Measurements from ENCODE around the gene EMILIN2.

EMILIN2 gene

DNA sequence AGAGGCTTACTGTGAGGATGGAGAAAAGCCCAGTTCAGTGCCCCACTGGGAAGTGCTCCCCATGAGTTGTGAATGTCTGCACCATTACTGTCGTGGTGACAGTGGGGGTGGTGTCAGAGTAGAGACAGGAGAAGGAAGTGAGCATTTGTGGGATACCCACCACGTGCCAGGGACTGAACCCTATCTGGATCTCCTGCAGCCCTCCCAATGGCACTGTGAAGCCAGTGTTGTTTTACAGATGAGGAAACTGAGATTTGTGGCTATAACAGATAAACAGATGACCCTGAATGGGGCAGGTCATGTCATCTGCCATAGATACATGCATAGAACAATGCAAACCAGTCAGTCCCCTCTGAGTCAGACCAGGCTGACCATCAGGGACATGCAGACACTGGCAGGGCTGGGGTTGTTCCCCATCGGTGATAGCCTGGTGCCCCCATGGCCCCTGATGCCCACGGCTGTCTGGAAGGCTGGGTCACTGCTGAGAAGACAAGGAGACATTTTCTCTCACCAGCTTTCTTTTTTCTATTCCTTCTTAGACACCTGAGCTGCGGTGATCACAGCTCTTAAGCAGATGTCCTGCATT is 60.8 kb downstream of the EMILIN2 start:
- H3K4me2 ChIP-seq (ENCODE audit: low read depth, low read length, poor library complexity, severe bottlenecking) = peak overlapping the region; percentile 92
- H3F3A ChIP-seq (ENCODE audit: low read depth) = no peaks in the 10 kb centered on the region
- H3K79me2 ChIP-seq (ENCODE audit: insufficient read depth, low read length) = no peaks in the 10 kb centered on the region; the same call in 1 of the 2 replicates
- no peaks in the 10 kb centered on the region for H3K27me3 ChIP-seq (ENCODE audit: insufficient read depth, low read length, poor library complexity, severe bottlenecking)
- H3K9ac ChIP-seq (ENCODE audit: low read depth, low read length, poor library complexity, severe bottlenecking) = peak overlapping the region; percentile 82
- H3K4me1 ChIP-seq (ENCODE audit: insufficient read depth, low read length, poor library complexity, severe bottlenecking) = peaks cover 6% of the 10 kb centered on the region
- H4K20me1 ChIP-seq (ENCODE audit: insufficient read depth, low read length, poor library complexity, severe bottlenecking) = no peaks in the 10 kb centered on the region
- H3K9me3 ChIP-seq (ENCODE audit: insufficient read depth, low read depth, low read length) = no peaks in the 10 kb centered on the region
- TF ChIP-seq, protein P1, sequence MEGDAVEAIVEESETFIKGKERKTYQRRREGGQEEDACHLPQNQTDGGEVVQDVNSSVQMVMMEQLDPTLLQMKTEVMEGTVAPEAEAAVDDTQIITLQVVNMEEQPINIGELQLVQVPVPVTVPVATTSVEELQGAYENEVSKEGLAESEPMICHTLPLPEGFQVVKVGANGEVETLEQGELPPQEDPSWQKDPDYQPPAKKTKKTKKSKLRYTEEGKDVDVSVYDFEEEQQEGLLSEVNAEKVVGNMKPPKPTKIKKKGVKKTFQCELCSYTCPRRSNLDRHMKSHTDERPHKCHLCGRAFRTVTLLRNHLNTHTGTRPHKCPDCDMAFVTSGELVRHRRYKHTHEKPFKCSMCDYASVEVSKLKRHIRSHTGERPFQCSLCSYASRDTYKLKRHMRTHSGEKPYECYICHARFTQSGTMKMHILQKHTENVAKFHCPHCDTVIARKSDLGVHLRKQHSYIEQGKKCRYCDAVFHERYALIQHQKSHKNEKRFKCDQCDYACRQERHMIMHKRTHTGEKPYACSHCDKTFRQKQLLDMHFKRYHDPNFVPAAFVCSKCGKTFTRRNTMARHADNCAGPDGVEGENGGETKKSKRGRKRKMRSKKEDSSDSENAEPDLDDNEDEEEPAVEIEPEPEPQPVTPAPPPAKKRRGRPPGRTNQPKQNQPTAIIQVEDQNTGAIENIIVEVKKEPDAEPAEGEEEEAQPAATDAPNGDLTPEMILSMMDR (conservative IDR thresholded peaks at IDR 0.05; ENCODE audit: low read length) = no peak
- TF ChIP-seq EZH2phosphoT487 (IDR thresholded peaks at IDR 0.05; ENCODE audit: borderline replicate concordance) = no peak
- no peaks in the 10 kb centered on the region for H3K9me2 ChIP-seq (replicated peaks; ENCODE audit: low read depth, low read length)
- peak overlapping the region; percentile 81 for H3K4me3 ChIP-seq (ENCODE audit: low read length, poor library complexity, severe bottlenecking)
- H2AFZ ChIP-seq (ENCODE audit: low read length) = 0 out of 2 replicates have a peak overlapping the region, but pooled peaks have one; percentile 74
- peaks cover 3% of the 10 kb centered on the region; the same call in 1 of the 2 replicates for H3K36me3 ChIP-seq (ENCODE audit: insufficient read depth, low read length)

DNA sequence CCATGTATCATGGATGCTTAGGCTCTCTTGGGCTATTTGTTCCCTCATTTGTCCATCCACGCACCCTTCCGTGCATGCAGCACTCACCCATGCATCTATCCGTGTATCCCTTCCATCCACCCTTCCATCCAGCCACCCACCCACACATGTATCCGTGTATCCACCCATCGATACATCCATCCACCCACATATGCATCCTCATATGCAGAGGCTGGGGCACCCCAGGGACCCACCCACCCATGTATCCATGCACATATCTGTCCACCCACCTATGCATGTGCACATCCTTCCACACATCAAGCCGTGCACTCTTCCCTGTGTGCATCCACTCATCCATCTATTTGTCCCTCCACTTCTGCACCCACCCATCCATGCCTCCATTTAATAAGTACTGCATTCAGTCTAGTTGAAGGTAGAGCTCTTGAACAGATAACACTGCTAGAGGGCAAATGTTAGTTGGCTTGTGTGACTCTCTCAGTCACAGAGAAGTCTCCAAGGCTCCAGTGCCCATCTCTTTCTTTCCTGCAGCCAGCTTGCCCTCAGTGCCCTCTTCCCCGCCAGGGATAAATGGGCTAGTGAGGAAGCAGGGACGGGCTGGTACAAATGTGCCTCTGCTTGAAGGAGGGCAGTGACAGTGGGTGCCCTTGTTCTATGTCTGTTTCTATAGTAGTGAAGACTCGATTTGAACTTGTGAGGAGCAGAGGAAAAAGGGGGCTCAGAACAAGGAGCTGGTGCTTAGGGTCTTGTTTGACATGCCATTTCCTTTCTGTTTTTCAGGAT is 61.5 kb downstream of the EMILIN2 start:
- no peak overlapping the region for H3K4me3 ChIP-seq (ENCODE audit: low read length, poor library complexity, severe bottlenecking)
- H3K9me3 ChIP-seq (ENCODE audit: insufficient read depth, low read depth, low read length) = no peaks in the 10 kb centered on the region
- H3K79me2 ChIP-seq (ENCODE audit: insufficient read depth, low read length) = no peaks in the 10 kb centered on the region; the same call in 1 of the 2 replicates
- TF ChIP-seq, protein P1 (conservative IDR thresholded peaks at IDR 0.05; ENCODE audit: low read length) = no peak
- no peak for TF ChIP-seq EZH2phosphoT487 (IDR thresholded peaks at IDR 0.05; ENCODE audit: borderline replicate concordance)
- H3K9me2 ChIP-seq (replicated peaks; ENCODE audit: low read depth, low read length) = no peaks in the 10 kb centered on the region
- H3K36me3 ChIP-seq (ENCODE audit: insufficient read depth, low read length) = peaks cover 10% of the 10 kb centered on the region; the same call in 1 of the 2 replicates
- H3K4me2 ChIP-seq (ENCODE audit: low read depth, low read length, poor library complexity, severe bottlenecking) = peak overlapping the region; percentile 92
- no peaks in the 10 kb centered on the region for H3K27me3 ChIP-seq (ENCODE audit: insufficient read depth, low read length, poor library complexity, severe bottlenecking)
- no peak overlapping the region for H3K9ac ChIP-seq (ENCODE audit: low read depth, low read length, poor library complexity, severe bottlenecking)
- no peak overlapping the region for H2AFZ ChIP-seq (ENCODE audit: low read length)
- H3K4me1 ChIP-seq (ENCODE audit: insufficient read depth, low read length, poor library complexity, severe bottlenecking) = peaks cover 6% of the 10 kb centered on the region
- no peaks in the 10 kb centered on the region for H4K20me1 ChIP-seq (ENCODE audit: insufficient read depth, low read length, poor library complexity, severe bottlenecking)
- H3F3A ChIP-seq (ENCODE audit: low read depth) = no peaks in the 10 kb centered on the region

DNA sequence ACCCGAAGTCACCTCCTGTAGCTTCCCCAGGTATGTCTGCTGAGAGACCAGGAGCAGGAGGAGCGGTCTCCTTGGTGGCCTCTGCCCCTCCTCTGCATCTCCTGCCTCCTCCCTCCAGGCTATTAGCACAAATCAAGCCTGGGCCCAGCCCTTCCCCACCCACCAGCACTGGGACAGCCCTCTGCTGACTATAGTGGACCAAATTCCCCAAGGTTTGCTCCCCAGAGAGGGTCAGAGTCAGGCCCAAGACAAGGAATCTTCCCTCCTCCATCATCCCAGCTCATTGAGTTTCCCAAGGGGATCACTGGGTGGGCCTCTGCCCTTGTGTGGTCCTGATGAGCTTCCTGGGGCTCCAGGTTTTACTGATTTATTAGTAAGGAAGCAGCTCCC is 62.1 kb downstream of the EMILIN2 start:
- Histone ChIP-seq H2AFZ (ENCODE audit: low read length) (no peak overlapping the region), H3K9me2 (replicated peaks; ENCODE audit: low read depth, low read length) (no peaks in the 10 kb centered on the region), H3K79me2 (ENCODE audit: insufficient read depth, low read length) (no peaks in the 10 kb centered on the region; the same call in 1 of the 2 replicates), H3K27me3 (ENCODE audit: insufficient read depth, low read length, poor library complexity, severe bottlenecking) (no peaks in the 10 kb centered on the region), H3K36me3 (ENCODE audit: insufficient read depth, low read length) (peaks cover 16% of the 10 kb centered on the region; the same call in 1 of the 2 replicates), H3K9ac (ENCODE audit: low read depth, low read length, poor library complexity, severe bottlenecking) (no peak overlapping the region), H3F3A (ENCODE audit: low read depth) (no peaks in the 10 kb centered on the region), H3K4me3 (ENCODE audit: low read length, poor library complexity, severe bottlenecking) (no peak overlapping the region), H3K4me2 (ENCODE audit: low read depth, low read length, poor library complexity, severe bottlenecking) (no peak overlapping the region), H3K4me1 (ENCODE audit: insufficient read depth, low read length, poor library complexity, severe bottlenecking) (peaks cover 6% of the 10 kb centered on the region), H4K20me1 (ENCODE audit: insufficient read depth, low read length, poor library complexity, severe bottlenecking) (no peaks in the 10 kb centered on the region), H3K9me3 (ENCODE audit: insufficient read depth, low read depth, low read length) (no peaks in the 10 kb centered on the region)
- TF ChIP-seq, protein P1 (conservative IDR thresholded peaks at IDR 0.05; ENCODE audit: low read length) = no peak
- no peak for TF ChIP-seq EZH2phosphoT487 (IDR thresholded peaks at IDR 0.05; ENCODE audit: borderline replicate concordance)

All from Loucy (cell line).